ENCODE data around the gene PNP.

PNP gene

DNA sequence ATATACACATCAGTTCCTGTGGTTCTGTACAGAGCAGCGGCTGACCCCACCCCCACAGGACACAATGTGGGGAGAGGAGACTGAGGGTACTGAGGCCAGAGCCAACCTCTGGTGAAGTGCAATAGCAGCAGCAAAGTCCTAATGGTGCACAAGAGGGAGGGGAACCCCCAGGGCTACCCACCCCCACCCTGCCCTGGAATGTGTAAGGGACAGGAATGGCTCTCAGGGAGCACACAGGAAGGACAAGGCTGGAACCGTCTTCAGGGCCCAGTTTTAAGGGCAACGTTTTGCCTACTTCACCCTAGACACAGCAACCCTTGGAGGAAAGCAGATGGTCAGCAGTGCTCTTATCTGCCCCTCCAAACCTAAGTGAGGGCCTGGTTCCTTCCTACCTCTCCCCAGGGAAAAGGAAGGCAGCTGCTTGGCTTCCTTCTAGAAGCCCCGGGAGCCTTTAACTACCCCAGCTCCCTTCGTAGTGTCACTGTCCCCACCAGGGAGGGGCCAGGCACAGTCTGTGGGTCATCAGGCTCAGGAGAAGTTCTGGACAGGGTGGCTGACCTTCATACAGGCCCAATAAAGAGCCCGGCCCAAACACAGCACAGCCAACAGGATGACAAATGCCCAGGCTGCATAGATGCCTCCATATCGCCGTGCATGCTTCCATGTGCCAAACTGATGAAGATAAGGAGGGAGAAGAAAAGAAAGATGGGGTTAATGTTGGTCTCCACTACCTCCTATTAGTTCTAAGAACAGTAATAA is 11.0 kb upstream of the PNP start:
- H3K9me3 ChIP-seq (replicated peaks in 1 of 11) = peaks cover 0 to 7% (median 0%) of the 10 kb centered on the region in 11 experiments; a peak in 3 of 22 replicates
- no peak for TF ChIP-seq Cebpa-rat (IDR thresholded peaks at IDR 0.05)
- H3K4me3 ChIP-seq = peak overlapping the region; percentile 3 to 99 (median 82); a peak in 18 of 20 replicates
- H3K27me3 ChIP-seq = no peaks in the 10 kb centered on the region
- H4K20me1 ChIP-seq = peaks cover 0 to 53% (median 28%) of the 10 kb centered on the region in 11 experiments; a peak in 15 of 22 replicates
- H3K36me3 ChIP-seq = peaks cover 39 to 50% (median 44%) of the 10 kb centered on the region in 11 experiments
- H3K9ac ChIP-seq = peak overlapping the region; percentile 53 to 98 (median 93); a peak in 20 of 22 replicates
- peaks cover 58 to 67% (median 64%) of the 10 kb centered on the region in 10 experiments for H3K4me1 ChIP-seq
- peak overlapping the region; percentile 91 to 98 (median 94) for H3K4me2 ChIP-seq
- peak overlapping the region; percentile 9 to 97 (median 95); a peak in 20 of 22 replicates for H3K27ac ChIP-seq

DNA sequence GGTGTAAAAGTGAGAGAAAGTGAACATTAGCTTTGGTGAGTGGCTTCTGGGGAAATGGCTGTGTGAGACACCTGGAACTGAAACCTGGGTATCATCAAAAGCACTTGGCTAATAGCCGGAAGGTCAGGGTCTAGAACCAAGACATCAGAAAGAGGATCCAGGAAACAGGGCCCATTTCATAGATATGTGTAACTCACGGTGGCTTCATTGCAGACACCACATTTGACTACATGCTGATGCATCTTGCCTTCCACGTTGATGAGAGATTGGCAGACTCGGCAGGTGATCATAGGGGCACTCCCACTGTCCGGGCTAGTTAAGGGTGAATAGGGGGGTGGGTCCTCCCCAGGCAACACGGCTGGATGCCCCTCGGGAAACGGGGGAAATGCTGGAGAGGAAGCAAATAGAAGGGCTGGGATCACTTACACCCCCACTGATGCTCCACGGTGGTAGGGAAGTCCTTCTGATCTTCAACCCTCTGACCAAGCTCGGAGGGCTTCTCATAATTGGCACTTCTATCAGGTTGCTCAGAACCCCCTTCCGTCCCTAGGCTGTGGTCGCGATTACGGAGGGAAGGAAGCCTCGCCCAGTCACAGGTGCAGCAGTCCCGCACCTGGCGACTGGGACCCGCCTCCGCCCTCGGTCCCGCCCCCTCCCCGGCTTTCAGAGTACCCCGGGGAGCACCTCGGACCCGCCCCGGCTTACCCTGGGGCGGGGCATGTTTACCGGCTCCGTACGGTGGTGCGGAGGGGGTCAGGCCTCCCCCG is 8.6 kb upstream of the PNP start:
- no peak for TF ChIP-seq Cebpa-rat (IDR thresholded peaks at IDR 0.05)
- Histone ChIP-seq H3K36me3 (peaks cover 39 to 47% (median 43%) of the 10 kb centered on the region in 11 experiments), H3K4me3 (peak overlapping the region; percentile 86 to 99 (median 92)), H3K9ac (peak overlapping the region; percentile 89 to 98 (median 92)), H4K20me1 (peaks cover 0 to 53% (median 28%) of the 10 kb centered on the region in 11 experiments; a peak in 15 of 22 replicates), H3K4me2 (peak overlapping the region; percentile 91 to 98 (median 94)), H3K9me3 (replicated peaks in 1 of 11) (peaks cover 0 to 7% (median 0%) of the 10 kb centered on the region in 11 experiments; a peak in 3 of 22 replicates), H3K27ac (peak overlapping the region; percentile 87 to 96 (median 92)), H3K27me3 (no peaks in the 10 kb centered on the region), H3K4me1 (peaks cover 54 to 62% (median 57%) of the 10 kb centered on the region in 10 experiments)

DNA sequence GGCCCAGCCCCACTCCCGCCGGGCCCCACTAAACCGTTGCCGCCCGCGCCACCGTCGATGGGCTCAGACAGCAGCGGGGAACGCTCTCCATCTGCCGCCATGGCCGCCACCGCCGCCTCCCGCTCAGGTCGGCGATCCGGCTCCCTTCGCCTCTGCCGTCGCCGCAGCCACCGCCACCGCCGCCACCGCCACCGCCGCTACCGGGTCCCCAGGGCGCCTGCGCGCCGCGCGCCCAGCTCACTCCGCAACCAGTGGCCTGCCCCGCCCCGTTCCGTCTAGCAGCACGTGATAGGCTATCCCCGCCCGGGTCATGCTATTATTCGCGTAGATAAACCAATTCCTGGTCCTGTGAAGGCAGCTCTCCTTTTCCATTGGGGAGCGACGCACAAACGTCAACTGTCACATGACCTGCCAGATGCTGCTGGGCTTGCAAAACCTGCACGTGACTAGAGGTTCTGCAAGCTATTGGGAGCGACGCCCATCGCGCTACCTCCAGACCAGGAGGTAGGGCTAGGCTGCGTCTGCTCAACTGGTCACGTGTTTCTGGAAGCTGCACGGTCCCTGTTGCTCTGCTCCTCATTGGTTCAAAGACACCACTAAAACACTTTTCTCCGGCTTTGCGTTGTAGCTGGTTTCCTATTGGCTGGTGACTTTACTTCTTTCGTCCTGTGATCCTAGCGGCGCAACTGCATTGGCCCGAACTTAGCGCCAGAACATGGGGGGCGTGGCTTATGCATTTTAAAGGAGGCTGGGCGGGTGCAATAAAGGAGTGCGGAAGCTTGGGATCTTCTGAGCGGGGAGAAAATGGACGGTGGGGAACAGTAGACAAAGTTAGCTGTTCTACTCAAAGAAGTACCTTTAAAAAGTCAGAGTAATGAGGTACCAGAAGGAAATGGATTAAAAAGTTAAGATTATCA is 7.7 kb upstream of the PNP start, which contains the start of gene PIP4P1:
Gene PIP4P1, minus strand, starts transcription at position 210 of the 917 bp plus-strand sequence. Its CDS starts 109 bp downstream, at position 101.
- Histone ChIP-seq H3K4me1 (peaks cover 50 to 58% (median 54%) of the 10 kb centered on the region in 10 experiments), H3K9ac (peak within 1 kb of the TSS; percentile 89 to 98 (median 92)), H3K9me3 (replicated peaks in 1 of 11) (peaks cover 0 to 7% (median 0%) of the 10 kb centered on the region in 11 experiments; a peak in 3 of 22 replicates), H3K4me3 (peak within 1 kb of the TSS; percentile 86 to 99 (median 92)), H3K27me3 (no peaks in the 10 kb centered on the region), H3K36me3 (peaks cover 37 to 40% (median 38%) of the 10 kb centered on the region in 11 experiments), H3K4me2 (peak within 1 kb of the TSS; percentile 91 to 98 (median 94)), H4K20me1 (peaks cover 0 to 45% (median 24%) of the 10 kb centered on the region in 11 experiments; a peak in 15 of 22 replicates), H3K27ac (peak within 1 kb of the TSS; percentile 89 to 96 (median 92))
- peak in 1 of 11 experiments; percentile 15; a peak in 1 of 22 replicates for TF ChIP-seq Cebpa-rat (IDR thresholded peaks at IDR 0.05)

DNA sequence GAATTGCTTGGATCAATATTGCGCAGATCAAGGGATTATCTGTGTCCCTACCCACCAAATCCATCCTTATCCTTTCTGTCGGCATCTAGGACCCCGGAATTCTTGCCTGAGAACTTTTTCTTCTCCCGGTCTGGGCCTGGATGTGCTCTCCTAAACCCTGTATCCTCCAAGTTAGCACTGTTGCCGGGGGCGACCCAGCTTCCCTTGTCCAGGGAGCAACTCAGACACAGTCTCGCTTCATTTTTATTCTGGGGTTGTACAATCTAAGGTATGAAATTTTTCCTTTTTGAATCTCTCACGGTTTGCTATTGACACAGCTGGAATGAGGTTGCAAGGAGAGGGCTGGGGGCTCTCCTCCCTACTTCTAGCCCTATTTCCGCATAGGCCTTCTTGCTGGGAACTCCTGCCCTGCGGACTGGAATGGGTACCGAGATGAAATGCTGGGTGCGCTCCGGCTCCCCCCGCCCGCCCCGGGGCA is 403 bp upstream of the PNP start:
- no peaks in the 10 kb centered on the region for H3K9me3 ChIP-seq (replicated peaks in 1 of 11)
- no peaks in the 10 kb centered on the region for H3K27me3 ChIP-seq
- peaks cover 0 to 46% (median 37%) of the 10 kb centered on the region in 11 experiments; a peak in 20 of 22 replicates for H4K20me1 ChIP-seq
- TF ChIP-seq Cebpa-rat (IDR thresholded peaks at IDR 0.05) = no peak
- peaks cover 32 to 42% (median 37%) of the 10 kb centered on the region in 10 experiments for H3K4me1 ChIP-seq
- peak overlapping the region; percentile 86 to 99 (median 91) for H3K4me3 ChIP-seq
- peaks cover 16 to 34% (median 25%) of the 10 kb centered on the region in 11 experiments for H3K36me3 ChIP-seq
- peak overlapping the region; percentile 88 to 99 (median 95) for H3K4me2 ChIP-seq
- H3K9ac ChIP-seq = peak overlapping the region; percentile 87 to 97 (median 93); a peak in 21 of 22 replicates
- H3K27ac ChIP-seq = peak overlapping the region in 10 of 11 experiments; percentile 86 to 94 (median 92); a peak in 17 of 22 replicates

DNA sequence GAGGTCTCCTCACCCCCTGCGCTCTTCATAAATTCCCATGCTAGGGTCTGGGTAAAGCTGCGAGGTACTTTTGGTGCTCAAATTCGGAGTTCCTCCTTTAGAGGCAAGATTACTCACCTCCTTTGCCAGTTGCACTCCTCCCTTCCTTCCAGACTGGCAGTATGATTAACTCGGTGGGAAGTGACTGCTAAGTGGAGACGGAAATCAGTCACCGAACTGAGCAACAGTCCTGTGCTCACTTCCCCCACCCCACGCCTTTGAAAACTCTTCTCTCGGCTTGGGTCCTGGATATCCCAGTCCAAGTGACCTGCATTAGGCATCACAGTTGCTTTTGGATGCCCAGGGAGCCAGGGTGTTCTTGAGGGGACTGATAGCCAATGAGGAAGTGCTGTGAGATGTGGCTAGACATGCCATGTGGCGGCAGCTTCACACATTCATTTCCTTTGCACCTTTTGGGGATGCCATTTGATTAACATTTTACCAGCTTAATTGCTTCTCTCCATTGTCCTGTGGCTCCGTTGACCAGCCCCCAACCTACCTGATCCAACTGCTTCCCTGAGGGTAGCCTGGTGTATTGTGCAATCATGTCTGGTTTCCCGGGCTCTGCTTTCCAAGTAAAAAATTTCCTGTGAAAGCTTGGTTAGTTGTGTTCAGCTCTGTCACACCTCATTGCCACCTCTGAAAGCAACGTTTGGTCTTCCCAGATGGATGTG is 840 bp downstream of the PNP start:
- Histone ChIP-seq H3K4me1 (peaks cover 44 to 50% (median 46%) of the 10 kb centered on the region in 10 experiments), H4K20me1 (peaks cover 0 to 53% (median 38%) of the 10 kb centered on the region in 11 experiments; a peak in 20 of 22 replicates), H3K9ac (peak overlapping the region; percentile 87 to 97 (median 93)), H3K27ac (peak overlapping the region; percentile 70 to 94 (median 92); a peak in 21 of 22 replicates), H3K36me3 (peaks cover 29 to 47% (median 38%) of the 10 kb centered on the region in 11 experiments), H3K4me3 (peak overlapping the region; percentile 86 to 99 (median 91)), H3K4me2 (peak overlapping the region; percentile 88 to 99 (median 95)), H3K27me3 (no peaks in the 10 kb centered on the region), H3K9me3 (replicated peaks in 1 of 11) (no peaks in the 10 kb centered on the region)
- peak; percentile 46 to 95 (median 77); a peak in 19 of 22 replicates for TF ChIP-seq Cebpa-rat (IDR thresholded peaks at IDR 0.05)

DNA sequence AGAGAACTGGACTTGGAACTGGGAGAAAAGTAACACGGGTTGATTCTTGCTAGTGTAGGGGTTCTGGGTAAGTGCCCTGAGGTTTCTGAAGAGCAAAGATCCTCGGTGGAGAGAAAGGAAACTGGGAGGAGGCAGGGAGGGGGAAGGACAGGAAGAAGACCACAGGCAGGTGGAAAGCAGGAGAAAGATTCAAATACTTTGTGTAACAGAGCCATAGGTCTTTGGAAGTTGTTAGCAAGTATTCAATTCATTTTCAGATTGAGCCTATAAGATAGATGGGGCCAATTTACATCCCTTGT is 1.3 kb downstream of the PNP start:
- peak overlapping the region; percentile 86 to 99 (median 91) for H3K4me3 ChIP-seq
- H3K27ac ChIP-seq = peak overlapping the region; percentile 19 to 94 (median 92); a peak in 21 of 22 replicates
- peaks cover 49 to 53% (median 50%) of the 10 kb centered on the region in 10 experiments for H3K4me1 ChIP-seq
- no peaks in the 10 kb centered on the region for H3K27me3 ChIP-seq
- H3K4me2 ChIP-seq = peak overlapping the region; percentile 88 to 99 (median 95)
- TF ChIP-seq Cebpa-rat (IDR thresholded peaks at IDR 0.05) = no peak; a peak in 2 of 22 replicates
- peak overlapping the region; percentile 87 to 97 (median 93) for H3K9ac ChIP-seq
- H4K20me1 ChIP-seq = peaks cover 0 to 55% (median 38%) of the 10 kb centered on the region in 11 experiments; a peak in 20 of 22 replicates
- H3K9me3 ChIP-seq (replicated peaks in 1 of 11) = no peaks in the 10 kb centered on the region
- peaks cover 34 to 52% (median 43%) of the 10 kb centered on the region in 11 experiments for H3K36me3 ChIP-seq

All from BLaER1 treated with 17β-estradiol and CSF1 and Interleukin-3, amounts not matched to agents 10 nM and 100 nM (cell line).